Stimulated activated naive CD8-positive, alpha-beta T cell treated with anti-CD3 and anti-CD28 coated beads, Interleukin-15, Interleukin-2, amounts not matched to agents 100 ng/mL and 50 ng/mL, for 24 hours (primary cell): Measurements from ENCODE around the gene STK10.
"Not testable (repeated sequence)": the region's sequence is repeated elsewhere in the genome, so short reads cannot be mapped to it uniquely, and the experiment has no call there.

Experiments
- H3K27ac Mint-ChIP-seq: one replicate; pipeline ENCODE4 v1.8.0; 2021; ENCODE audit warnings: mild to moderate bottlenecking, mixed read lengths
- H3K27me3 Mint-ChIP-seq: one replicate; pipeline ENCODE4 v1.8.0; 2021; ENCODE audit warnings: mixed read lengths
- H3K36me3 Mint-ChIP-seq: one replicate; pipeline ENCODE4 v1.8.0; 2021; ENCODE audit warnings: low read depth, mixed read lengths
- H3K4me1 Mint-ChIP-seq: one replicate; pipeline ENCODE4 v1.8.0; 2021; ENCODE audit warnings: low read depth, mixed read lengths
- H3K4me3 Mint-ChIP-seq: one replicate; pipeline ENCODE4 v1.8.0; 2021; ENCODE audit warnings: mild to moderate bottlenecking, mixed read lengths
- H3K9me3 Mint-ChIP-seq: one replicate; pipeline ENCODE4 v1.8.0; 2021; ENCODE audit warnings: mixed read lengths

Gene STK10

GRCh38 chr5:172164769-172165212 is 23.2 kb downstream of the STK10 start:
- H3K27me3 Mint-ChIP-seq, result no peaks in the 10 kb centered on the region
- H3K36me3 Mint-ChIP-seq, result peaks cover 23% of the 10 kb centered on the region
- peak overlapping the region; percentile 77 for H3K27ac Mint-ChIP-seq

GRCh38 chr5:172163346-172163745 is 24.7 kb downstream of the STK10 start:
- Mint-ChIP-seq H3K27me3 (no peaks in the 10 kb centered on the region), H3K4me1 (peaks cover 76% of the 10 kb centered on the region), H3K4me3 (no peak overlapping the region), H3K36me3 (peaks cover 23% of the 10 kb centered on the region), H3K9me3 (no peaks in the 10 kb centered on the region), H3K27ac (no peak overlapping the region)

More at GRCh38 chr5:172164769-172165212, 23.2 kb downstream of the STK10 start:
- Mint-ChIP-seq H3K9me3 (no peaks in the 10 kb centered on the region), H3K4me1 (peaks cover 78% of the 10 kb centered on the region), H3K4me3 (no peak overlapping the region)

GRCh38 chr5:172162987-172163343 is 25.1 kb downstream of the STK10 start:
- H3K27ac Mint-ChIP-seq, result no peak overlapping the region
- H3K4me1 Mint-ChIP-seq, result peaks cover 76% of the 10 kb centered on the region
- H3K9me3 Mint-ChIP-seq, result no peaks in the 10 kb centered on the region
- no peak overlapping the region for H3K4me3 Mint-ChIP-seq
- H3K36me3 Mint-ChIP-seq, result peaks cover 27% of the 10 kb centered on the region
- H3K27me3 Mint-ChIP-seq, result no peaks in the 10 kb centered on the region

- Mint-ChIP-seq H3K9me3 (no peaks in the 10 kb centered on the region), H3K27ac (peak overlapping the region; percentile 59), H3K27me3 (no peaks in the 10 kb centered on the region), H3K36me3 (peaks cover 30% of the 10 kb centered on the region), H3K4me1 (peaks cover 75% of the 10 kb centered on the region), H3K4me3 (no peak overlapping the region)
These were observed 25.6 kb downstream of the STK10 start for GRCh38 chr5:172162323-172162986.

- peaks cover 75% of the 10 kb centered on the region for H3K4me1 Mint-ChIP-seq
- H3K36me3 Mint-ChIP-seq, result peaks cover 33% of the 10 kb centered on the region
- H3K27ac Mint-ChIP-seq, result peak overlapping the region; percentile 42
- no peaks in the 10 kb centered on the region for H3K27me3 Mint-ChIP-seq
- H3K4me3 Mint-ChIP-seq, result no peak overlapping the region
- no peaks in the 10 kb centered on the region for H3K9me3 Mint-ChIP-seq
These were observed 27.5 kb downstream of the STK10 start for GRCh38 chr5:172160506-172160905.

GRCh38 chr5:172159016-172159415 is 29.0 kb downstream of the STK10 start:
- Mint-ChIP-seq H3K27me3 (no peaks in the 10 kb centered on the region), H3K4me1 (peaks cover 75% of the 10 kb centered on the region), H3K36me3 (peaks cover 45% of the 10 kb centered on the region), H3K27ac (peak overlapping the region; percentile 55), H3K9me3 (no peaks in the 10 kb centered on the region), H3K4me3 (no peak overlapping the region)

- peak overlapping the region; percentile 61 for H3K27ac Mint-ChIP-seq
- no peaks in the 10 kb centered on the region for H3K9me3 Mint-ChIP-seq
- peaks cover 65% of the 10 kb centered on the region for H3K36me3 Mint-ChIP-seq
- H3K27me3 Mint-ChIP-seq, result no peaks in the 10 kb centered on the region
- H3K4me3 Mint-ChIP-seq, result no peak overlapping the region
- H3K4me1 Mint-ChIP-seq, result peaks cover 85% of the 10 kb centered on the region
These were observed 31.5 kb downstream of the STK10 start for GRCh38 chr5:172156541-172156994.

GRCh38 chr5:172155101-172155500 is 32.9 kb downstream of the STK10 start:
- not testable (repeated sequence) for H3K4me3 Mint-ChIP-seq, H3K27me3 Mint-ChIP-seq, H3K9me3 Mint-ChIP-seq
- Mint-ChIP-seq H3K27ac (peak overlapping the region; percentile 64), H3K36me3 (peaks cover 72% of the 10 kb centered on the region), H3K4me1 (peaks cover 87% of the 10 kb centered on the region)

- Mint-ChIP-seq H3K27ac (peak overlapping the region; percentile 38), H3K9me3 (no peaks in the 10 kb centered on the region), H3K4me3 (no peak overlapping the region), H3K27me3 (no peaks in the 10 kb centered on the region), H3K4me1 (peaks cover 78% of the 10 kb centered on the region), H3K36me3 (peaks cover 73% of the 10 kb centered on the region)
These were observed 34.3 kb downstream of the STK10 start for GRCh38 chr5:172153695-172154094.

- H3K27me3 Mint-ChIP-seq, result no peaks in the 10 kb centered on the region
- peak overlapping the region; percentile 95 for H3K27ac Mint-ChIP-seq
- H3K9me3 Mint-ChIP-seq, result no peaks in the 10 kb centered on the region
- H3K4me3 Mint-ChIP-seq, result peak overlapping the region; percentile 79
- H3K4me1 Mint-ChIP-seq, result peaks cover 82% of the 10 kb centered on the region
- peaks cover 73% of the 10 kb centered on the region for H3K36me3 Mint-ChIP-seq
These were observed 36.3 kb downstream of the STK10 start for GRCh38 chr5:172151661-172152210.

GRCh38 chr5:172150514-172151425 is 37.3 kb downstream of the STK10 start:
- Mint-ChIP-seq H3K4me3 (peak overlapping the region; percentile 79), H3K36me3 (peaks cover 68% of the 10 kb centered on the region), H3K9me3 (no peaks in the 10 kb centered on the region), H3K27me3 (no peaks in the 10 kb centered on the region), H3K27ac (peak overlapping the region; percentile 95), H3K4me1 (peaks cover 80% of the 10 kb centered on the region)

GRCh38 chr5:172149481-172149880 is 38.5 kb downstream of the STK10 start:
- not testable (repeated sequence) for H3K9me3 Mint-ChIP-seq, H3K4me3 Mint-ChIP-seq, H3K27me3 Mint-ChIP-seq
- Mint-ChIP-seq H3K36me3 (peaks cover 61% of the 10 kb centered on the region), H3K4me1 (peaks cover 82% of the 10 kb centered on the region), H3K27ac (peak overlapping the region; percentile 61)

GRCh38 chr5:172149073-172149472 is 39.0 kb downstream of the STK10 start:
- Mint-ChIP-seq H3K4me1 (peaks cover 83% of the 10 kb centered on the region), H3K36me3 (peaks cover 57% of the 10 kb centered on the region), H3K4me3 (no peak overlapping the region), H3K27me3 (no peaks in the 10 kb centered on the region), H3K27ac (peak overlapping the region; percentile 61), H3K9me3 (no peaks in the 10 kb centered on the region)

- peaks cover 50% of the 10 kb centered on the region for H3K36me3 Mint-ChIP-seq
- H3K4me3 Mint-ChIP-seq, result no peak overlapping the region
- H3K4me1 Mint-ChIP-seq, result peaks cover 85% of the 10 kb centered on the region
- H3K27me3 Mint-ChIP-seq, result no peaks in the 10 kb centered on the region
- H3K27ac Mint-ChIP-seq, result peak overlapping the region; percentile 79
- no peaks in the 10 kb centered on the region for H3K9me3 Mint-ChIP-seq
These were observed 39.6 kb downstream of the STK10 start for GRCh38 chr5:172148381-172148780.

- Mint-ChIP-seq H3K27me3 (no peaks in the 10 kb centered on the region), H3K27ac (peak overlapping the region; percentile 84), H3K4me1 (peaks cover 85% of the 10 kb centered on the region), H3K36me3 (peaks cover 45% of the 10 kb centered on the region), H3K9me3 (no peaks in the 10 kb centered on the region), H3K4me3 (no peak overlapping the region)
These were observed 40.2 kb downstream of the STK10 start for GRCh38 chr5:172147857-172148256.
